Measurements from ENCODE around the gene MAPKBP1. TPM values are rescaled to one million over a fixed set of nuclear protein-coding genes. Genes with fewer than 3 reads are reported as not detected.

The MAPKBP1 gene
- total RNA-seq, 1 donor from 2014 or later = 24.7 TPM

- peaks cover 13% of the 10 kb centered on the region for H3K4me1 Mint-ChIP-seq (ENCODE audit: low read depth)
- peaks cover 18% of the 10 kb centered on the region for H3K36me3 Mint-ChIP-seq (ENCODE audit: low read depth)
- peak overlapping the region; percentile 11 for H3K27ac Mint-ChIP-seq
- intact Hi-C loops (cut with micrococcal nuclease) = no loop called here
- H3K4me3 Mint-ChIP-seq (ENCODE audit: low read depth) = no peak overlapping the region
- H3K9me3 Mint-ChIP-seq = no peaks in the 10 kb centered on the region
- no peak for DNase-seq (ENCODE audit: low spot score)
- no peaks in the 10 kb centered on the region for H3K27me3 Mint-ChIP-seq (ENCODE audit: low read depth)
Observed at GRCh38 chr15:41804916-41805666, 30.8 kb downstream of the MAPKBP1 start.

- Mint-ChIP-seq H3K27ac (no peak overlapping the region), H3K27me3 (ENCODE audit: low read depth) (no peaks in the 10 kb centered on the region), H3K9me3 (no peaks in the 10 kb centered on the region), H3K4me1 (ENCODE audit: low read depth) (peaks cover 17% of the 10 kb centered on the region), H3K36me3 (ENCODE audit: low read depth) (peaks cover 14% of the 10 kb centered on the region), H3K4me3 (ENCODE audit: low read depth) (no peak overlapping the region)
- intact Hi-C loops (cut with micrococcal nuclease) = no loop called here
- DNase-seq (ENCODE audit: low spot score) = no peak
Observed at GRCh38 chr15:41805711-41806110, 31.4 kb downstream of the MAPKBP1 start.

- Mint-ChIP-seq H3K27me3 (ENCODE audit: low read depth) (no peaks in the 10 kb centered on the region), H3K9me3 (no peaks in the 10 kb centered on the region), H3K36me3 (ENCODE audit: low read depth) (peaks cover 6% of the 10 kb centered on the region), H3K4me1 (ENCODE audit: low read depth) (peaks cover 25% of the 10 kb centered on the region), H3K27ac (no peak overlapping the region), H3K4me3 (ENCODE audit: low read depth) (no peak overlapping the region)
- intact Hi-C loops (cut with micrococcal nuclease) = no loop called here
- DNase-seq (ENCODE audit: low spot score) = no peak
Observed at GRCh38 chr15:41806291-41807181, 32.3 kb downstream of the MAPKBP1 start.

- intact Hi-C loops (cut with micrococcal nuclease) = no loop called here
- Mint-ChIP-seq H3K4me3 (ENCODE audit: low read depth) (no peak overlapping the region), H3K4me1 (ENCODE audit: low read depth) (peaks cover 34% of the 10 kb centered on the region), H3K27me3 (ENCODE audit: low read depth) (no peaks in the 10 kb centered on the region), H3K9me3 (no peaks in the 10 kb centered on the region), H3K36me3 (ENCODE audit: low read depth) (peaks cover 10% of the 10 kb centered on the region), H3K27ac (no peak overlapping the region)
- DNase-seq (ENCODE audit: low spot score) = no peak
Observed at GRCh38 chr15:41809121-41809520, 34.8 kb downstream of the MAPKBP1 start.

- Mint-ChIP-seq H3K36me3 (ENCODE audit: low read depth) (peaks cover 10% of the 10 kb centered on the region), H3K4me1 (ENCODE audit: low read depth) (peaks cover 31% of the 10 kb centered on the region), H3K4me3 (ENCODE audit: low read depth) (no peak overlapping the region), H3K27me3 (ENCODE audit: low read depth) (no peaks in the 10 kb centered on the region), H3K9me3 (no peaks in the 10 kb centered on the region), H3K27ac (no peak overlapping the region)
- intact Hi-C loops (cut with micrococcal nuclease) = loop anchor here (5.0 kb wide), 2 partner anchors 112 to 252 kb away; partner anchors contain the start of gene TYRO3
- no peak for DNase-seq (ENCODE audit: low spot score)
Observed at GRCh38 chr15:41809526-41810220, 35.4 kb downstream of the MAPKBP1 start.

- intact Hi-C loops (cut with micrococcal nuclease) = loop anchor here (1.0 to 5.0 kb wide), 3 partner anchors 37 to 254 kb away; partner anchors contain the start of genes MAPKBP1 and TYRO3
- Mint-ChIP-seq H3K27me3 (ENCODE audit: low read depth) (no peaks in the 10 kb centered on the region), H3K4me3 (ENCODE audit: low read depth) (no peak overlapping the region), H3K36me3 (ENCODE audit: low read depth) (peaks cover 11% of the 10 kb centered on the region), H3K4me1 (ENCODE audit: low read depth) (peaks cover 27% of the 10 kb centered on the region), H3K9me3 (no peaks in the 10 kb centered on the region), H3K27ac (no peak overlapping the region)
- DNase-seq (ENCODE audit: low spot score) = no peak
Observed at GRCh38 chr15:41810651-41811431, 36.6 kb downstream of the MAPKBP1 start.

GRCh38 chr15:41811432-41812195, 37.3 kb downstream of the MAPKBP1 start:
- peaks cover 26% of the 10 kb centered on the region for H3K4me1 Mint-ChIP-seq (ENCODE audit: low read depth)
- peaks cover 13% of the 10 kb centered on the region for H3K36me3 Mint-ChIP-seq (ENCODE audit: low read depth)

GRCh38 chr15:41812820-41813375, 38.6 kb downstream of the MAPKBP1 start:
- no peaks in the 10 kb centered on the region for H3K27me3 Mint-ChIP-seq (ENCODE audit: low read depth)
- peaks cover 13% of the 10 kb centered on the region for H3K36me3 Mint-ChIP-seq (ENCODE audit: low read depth)
- intact Hi-C loops (cut with micrococcal nuclease) = loop anchor here (5.0 kb wide), 2 partner anchors 116 to 256 kb away; partner anchors contain the start of gene TYRO3
- no peak overlapping the region for H3K27ac Mint-ChIP-seq
- no peaks in the 10 kb centered on the region for H3K9me3 Mint-ChIP-seq
- DNase-seq (ENCODE audit: low spot score) = no peak
- H3K4me1 Mint-ChIP-seq (ENCODE audit: low read depth) = peaks cover 26% of the 10 kb centered on the region
- no peak overlapping the region for H3K4me3 Mint-ChIP-seq (ENCODE audit: low read depth)

More at GRCh38 chr15:41811432-41812195, 37.3 kb downstream of the MAPKBP1 start:
- H3K9me3 Mint-ChIP-seq = no peaks in the 10 kb centered on the region
- intact Hi-C loops (cut with micrococcal nuclease) = loop anchor here (1.0 to 5.0 kb wide), 3 partner anchors 37 to 254 kb away; partner anchors contain the start of genes MAPKBP1 and TYRO3
- no peak overlapping the region for H3K4me3 Mint-ChIP-seq (ENCODE audit: low read depth)
- no peaks in the 10 kb centered on the region for H3K27me3 Mint-ChIP-seq (ENCODE audit: low read depth)
- peak overlapping the region; percentile 36 for H3K27ac Mint-ChIP-seq
- DNase-seq (ENCODE audit: low spot score) = peak; percentile 59

- Mint-ChIP-seq H3K9me3 (no peaks in the 10 kb centered on the region), H3K27me3 (ENCODE audit: low read depth) (no peaks in the 10 kb centered on the region), H3K36me3 (ENCODE audit: low read depth) (peaks cover 17% of the 10 kb centered on the region), H3K4me1 (ENCODE audit: low read depth) (peaks cover 26% of the 10 kb centered on the region), H3K27ac (no peak overlapping the region), H3K4me3 (ENCODE audit: low read depth) (no peak overlapping the region)
- DNase-seq (ENCODE audit: low spot score) = no peak
- intact Hi-C loops (cut with micrococcal nuclease) = loop anchor here (5.0 kb wide), 2 partner anchors 116 to 256 kb away; partner anchors contain the start of gene TYRO3
Observed at GRCh38 chr15:41813426-41813825, 39.1 kb downstream of the MAPKBP1 start.

- Mint-ChIP-seq H3K36me3 (ENCODE audit: low read depth) (peaks cover 22% of the 10 kb centered on the region), H3K4me1 (ENCODE audit: low read depth) (peaks cover 24% of the 10 kb centered on the region), H3K27me3 (ENCODE audit: low read depth) (no peaks in the 10 kb centered on the region), H3K4me3 (ENCODE audit: low read depth) (no peak overlapping the region), H3K27ac (no peak overlapping the region), H3K9me3 (no peaks in the 10 kb centered on the region)
- intact Hi-C loops (cut with micrococcal nuclease) = loop anchor here (5.0 kb wide), 2 partner anchors 117 to 257 kb away; partner anchors contain the start of gene TYRO3
- DNase-seq (ENCODE audit: low spot score) = no peak
Observed at GRCh38 chr15:41814534-41814933, 40.2 kb downstream of the MAPKBP1 start.

- no peaks in the 10 kb centered on the region for H3K9me3 Mint-ChIP-seq
- peaks cover 6% of the 10 kb centered on the region for H3K4me1 Mint-ChIP-seq (ENCODE audit: low read depth)
- H3K4me3 Mint-ChIP-seq (ENCODE audit: low read depth) = no peak overlapping the region
- no peaks in the 10 kb centered on the region for H3K27me3 Mint-ChIP-seq (ENCODE audit: low read depth)
- peaks cover 31% of the 10 kb centered on the region for H3K36me3 Mint-ChIP-seq (ENCODE audit: low read depth)
- no peak for DNase-seq (ENCODE audit: low spot score)
- intact Hi-C loops (cut with micrococcal nuclease) = no loop called here
- H3K27ac Mint-ChIP-seq = no peak overlapping the region
Observed at GRCh38 chr15:41816788-41817187, 42.5 kb downstream of the MAPKBP1 start.

All from activated T-helper 2 cell treated with anti-CD3 and anti-CD28 coated beads, Interferon-gamma antibody, Interleukin-2, Interleukin-4, amounts not matched to agents 10 μg/mL and 5 μg/mL and 100 μg/mL, durations not matched to agents 14 hours and 24 hours and 36 hours (primary cell).